Diencephalon (tissue), 1 donor: ENCODE data around the gene LYSMD1. TPM values are rescaled to one million over a fixed set of nuclear protein-coding genes. Genes with fewer than 3 reads are reported as not detected.

Experiments used
- total RNA-seq: library from RNA; depleted of rRNA; stranded (reverse); fragments of >200 nt; gene quantifications from one replicate; pipeline ENCODE4 v1.2.3, GENCODE V29; 2014

The LYSMD1 gene, protein sequence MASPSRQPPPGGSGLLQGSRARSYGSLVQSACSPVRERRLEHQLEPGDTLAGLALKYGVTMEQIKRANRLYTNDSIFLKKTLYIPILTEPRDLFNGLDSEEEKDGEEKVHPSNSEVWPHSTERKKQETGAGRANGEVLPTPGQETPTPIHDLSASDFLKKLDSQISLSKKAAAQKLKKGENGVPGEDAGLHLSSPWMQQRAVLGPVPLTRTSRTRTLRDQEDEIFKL
- total RNA-seq: 18.5 TPM

DNA sequence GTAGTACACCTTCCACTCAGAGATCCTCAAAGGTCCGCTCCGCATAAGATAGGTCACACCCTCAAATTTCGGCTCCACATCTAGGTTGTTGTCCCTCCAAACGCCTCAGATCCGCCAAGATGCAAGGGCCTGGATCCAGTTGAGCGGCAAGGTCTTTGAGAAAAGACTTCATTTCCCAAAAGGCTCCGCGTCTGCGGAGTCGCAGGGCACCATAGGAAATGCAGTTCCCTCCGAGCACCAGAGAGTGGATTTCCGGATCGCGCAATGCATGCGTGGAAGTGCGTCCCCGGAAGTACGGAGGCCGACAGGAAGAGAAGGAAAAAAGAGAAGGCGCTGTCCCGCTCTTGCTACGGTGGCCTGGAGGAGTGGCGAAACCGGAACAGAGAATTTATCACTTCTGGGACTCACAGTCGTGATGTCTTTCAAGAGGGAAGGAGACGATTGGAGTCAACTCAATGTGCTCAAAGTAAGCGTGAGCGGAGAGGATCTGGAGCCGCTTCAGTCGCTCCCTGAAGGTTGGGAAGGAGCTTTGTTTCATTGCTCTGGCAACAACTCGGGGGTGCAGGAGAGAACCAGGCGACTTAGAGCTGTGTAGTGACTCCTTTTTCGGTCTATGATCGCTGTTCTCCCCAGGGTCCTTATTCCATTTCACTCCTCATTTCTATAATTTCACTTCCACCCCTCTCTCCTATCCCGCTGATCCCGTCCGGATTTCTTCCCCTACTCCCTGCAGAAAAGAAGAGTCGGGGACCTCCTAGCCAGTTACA is at the start of gene LYSMD1, which contains the start of gene SCNM1:
TSS of gene LYSMD1 (minus strand) at position 165 of the 767 bp plus-strand sequence. CDS start 644 bp downstream, outside the sequence.
TSS of gene SCNM1 (plus strand) at position 407 of the 767 bp plus-strand sequence. CDS start at position 416, 9 bp downstream.

DNA sequence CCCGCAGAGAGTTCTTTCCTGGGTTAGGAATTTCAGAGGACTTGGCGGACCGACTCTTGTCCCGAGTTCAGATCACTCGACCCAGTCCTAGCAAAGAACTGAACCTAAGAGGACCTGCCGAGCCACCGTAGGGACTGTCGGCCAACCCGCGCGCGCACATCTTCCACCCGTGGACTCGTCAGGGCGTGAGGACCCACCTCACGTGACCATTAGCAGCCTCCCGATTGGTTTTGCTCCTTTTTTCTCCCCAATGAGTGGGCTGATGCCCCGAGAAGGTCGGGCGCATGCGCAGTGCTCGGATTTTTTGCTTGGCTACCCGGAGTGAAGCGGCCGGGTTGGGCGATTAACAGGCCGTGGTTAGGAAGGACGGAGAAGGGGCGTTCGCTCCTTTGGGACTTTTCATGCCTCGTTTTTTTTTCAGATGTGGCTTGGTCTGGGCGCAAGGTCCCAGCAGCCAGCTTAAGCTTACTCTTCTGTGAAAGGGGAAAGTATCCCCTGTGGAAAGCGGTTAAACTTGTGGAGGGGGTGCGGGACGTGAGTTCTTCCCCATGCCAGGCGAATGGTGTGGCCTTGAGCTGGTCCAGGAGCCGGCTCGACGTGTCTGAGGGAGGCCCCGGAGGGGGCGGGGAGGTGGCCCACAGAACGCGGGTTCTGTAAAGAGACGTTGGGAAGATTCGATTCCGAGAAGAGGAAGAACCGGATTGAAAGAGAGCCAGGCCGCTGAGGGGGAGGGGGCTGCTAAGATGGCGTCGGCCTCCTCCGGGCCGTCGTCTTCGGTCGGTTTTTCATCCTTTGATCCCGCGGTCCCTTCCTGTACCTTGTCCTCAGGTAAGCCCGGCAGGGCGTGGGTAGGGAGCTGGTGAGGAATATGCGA is 32.8 kb upstream of the LYSMD1 start, which contains the start of gene PIP5K1A:
TSS of gene PIP5K1A (plus strand) at position 299 of the 874 bp plus-strand sequence. CDS start at position 744, 445 bp downstream.

DNA sequence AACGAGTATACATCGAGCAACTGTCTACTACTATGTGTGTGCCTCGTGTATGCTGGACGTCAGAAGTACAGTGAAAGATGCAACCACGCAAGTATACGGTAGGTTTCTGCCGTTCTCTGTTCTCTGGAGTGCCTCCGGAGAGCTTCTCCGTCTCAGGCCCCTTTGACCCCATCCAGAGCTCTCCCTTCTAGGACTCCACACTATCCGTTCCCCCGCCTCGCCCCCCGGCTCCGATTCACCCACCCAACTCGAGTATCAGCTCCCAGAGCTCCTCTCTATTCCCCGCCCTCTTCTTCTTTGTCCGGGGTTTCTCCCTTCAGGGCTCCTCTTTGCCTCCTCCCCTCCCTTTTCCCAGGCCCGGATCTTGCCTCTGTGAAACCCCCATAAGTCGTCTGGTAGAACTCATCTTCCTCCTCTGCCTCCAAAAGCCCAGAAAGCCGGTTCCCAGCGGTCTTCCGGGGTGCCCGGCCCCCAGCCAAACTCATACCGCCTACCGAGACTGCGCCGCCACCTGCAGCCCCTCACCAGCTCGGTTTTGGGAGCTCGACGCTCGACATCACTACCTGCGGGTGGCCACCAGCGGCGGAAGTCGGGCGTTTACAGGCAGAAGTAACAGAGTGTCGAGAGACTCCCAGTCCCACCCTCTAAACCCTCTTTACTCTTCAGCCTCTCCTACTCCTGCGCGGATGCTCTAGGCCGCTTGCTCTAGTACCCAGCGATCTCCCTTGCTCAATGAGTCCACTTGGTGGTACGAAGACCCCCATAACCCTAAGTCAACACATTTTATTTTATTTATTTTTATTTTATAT is 24.1 kb upstream of the LYSMD1 start, which contains the start of gene VPS72:
TSS of gene VPS72 (minus strand) at position 561 of the 809 bp plus-strand sequence. CDS start at position 485, 76 bp downstream.

DNA sequence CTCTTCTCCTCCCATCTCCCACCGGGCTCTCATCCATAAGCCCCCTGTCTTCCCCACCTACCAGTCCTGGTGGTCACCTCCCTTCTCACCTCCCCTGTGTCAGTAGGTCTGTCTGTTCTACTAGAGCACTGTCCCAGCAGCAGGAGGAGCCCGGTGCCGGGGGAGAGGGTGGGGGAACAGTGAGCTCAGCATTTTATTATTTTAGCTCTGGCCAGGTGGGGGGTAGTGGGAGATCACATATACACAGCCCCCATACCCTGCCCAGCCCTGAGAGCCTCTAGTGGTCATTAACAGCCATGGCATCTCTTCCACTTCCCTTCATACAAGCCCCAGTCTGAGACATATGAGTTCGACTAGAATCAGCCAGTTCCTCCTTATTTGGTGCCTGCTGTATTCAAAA is 10.2 kb upstream of the LYSMD1 start, which contains the start of gene TMOD4:
TSS of gene TMOD4 (minus strand) at position 119 of the 400 bp plus-strand sequence. CDS start 1,106 bp downstream, outside the sequence.

DNA sequence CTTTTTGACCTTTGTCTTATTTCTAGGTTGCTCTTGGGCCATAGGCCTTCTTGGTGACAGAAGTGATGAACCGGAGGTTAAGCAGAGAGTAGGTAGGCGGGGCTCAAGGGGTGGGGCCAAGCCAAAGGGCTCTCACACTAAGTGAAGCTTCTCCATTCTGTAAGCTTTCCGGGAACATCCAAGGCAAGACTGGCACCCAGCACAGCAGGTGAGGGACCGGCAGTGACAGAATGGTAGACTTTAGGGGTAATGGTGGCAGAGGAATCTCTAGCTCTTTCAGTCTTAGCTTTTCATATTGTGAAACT is 9.2 kb downstream of the LYSMD1 start, which contains the start of gene TNFAIP8L2:
TSS of gene TNFAIP8L2 (plus strand) at position 135 of the 305 bp plus-strand sequence. CDS start 2,049 bp downstream, outside the sequence.

DNA sequence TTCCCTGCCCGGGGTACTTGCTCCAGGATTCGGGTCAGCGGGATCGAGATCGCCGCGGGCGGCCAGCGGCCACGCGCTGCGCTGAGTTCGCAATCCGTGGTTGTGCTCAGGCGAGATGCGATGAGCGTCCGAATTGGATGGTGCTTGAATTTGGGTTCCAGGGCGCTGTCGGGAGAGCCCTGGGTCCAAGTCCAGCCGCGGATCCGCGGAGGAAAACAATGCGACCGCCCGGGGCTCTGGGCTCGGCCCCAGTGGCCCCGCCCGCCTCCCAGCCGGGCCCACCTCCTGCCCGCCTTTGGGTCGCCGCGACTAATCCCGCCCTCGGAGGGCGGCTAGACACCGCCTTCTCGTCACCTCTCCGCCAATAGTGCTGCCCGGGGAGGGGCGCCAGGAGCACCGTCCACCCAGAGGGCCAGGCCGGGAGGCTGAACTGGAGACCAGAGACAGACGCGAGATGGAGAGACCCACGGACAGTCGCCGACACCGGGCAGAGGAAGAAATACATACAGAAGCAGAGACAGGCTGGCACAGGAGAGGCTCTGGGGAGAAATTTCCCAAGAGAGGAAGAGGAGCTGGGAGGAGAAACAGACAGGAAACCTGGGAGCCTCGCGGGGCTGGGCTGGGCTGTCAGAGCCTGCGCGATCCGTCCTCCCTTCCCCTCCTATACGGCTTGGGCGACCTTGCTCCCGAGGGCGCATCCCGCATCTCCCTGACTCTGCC is 19.1 kb downstream of the LYSMD1 start, which contains the start of gene SEMA6C:
TSS of gene SEMA6C (minus strand) at position 220 of the 720 bp plus-strand sequence. CDS start 4,010 bp downstream, outside the sequence.

Other genes starting within 250 kb of the LYSMD1 start
- gene SETDB1, start 239.5 kb downstream of the LYSMD1 start, total RNA-seq: 51.0 TPM
- 56.1 TPM for gene CERS2, start 191.1 kb downstream of the LYSMD1 start, total RNA-seq
- not detected for gene ANXA9, start 183.6 kb downstream of the LYSMD1 start, total RNA-seq
- 18.2 TPM for gene MINDY1, start 159.0 kb downstream of the LYSMD1 start, total RNA-seq
- 25.8 TPM for gene PRUNE1, start 157.5 kb downstream of the LYSMD1 start, total RNA-seq
- 0.23 TPM for gene BNIPL, start 129.3 kb downstream of the LYSMD1 start, total RNA-seq
- gene C1orf56, start 118.2 kb downstream of the LYSMD1 start, total RNA-seq: 3.0 TPM
- gene CDC42SE1, start 106.3 kb downstream of the LYSMD1 start, total RNA-seq: 36.4 TPM
- 86.0 TPM for gene MLLT11, start 105.5 kb downstream of the LYSMD1 start, total RNA-seq
- gene GABPB2, start 95.1 kb downstream of the LYSMD1 start, total RNA-seq: 12.9 TPM
- 18.9 TPM for gene SEMA6C, start 19.3 kb downstream of the LYSMD1 start, total RNA-seq
- gene TNFAIP8L2, start 9.3 kb downstream of the LYSMD1 start, total RNA-seq: 2.3 TPM
- gene SCNM1, start 242 bp upstream of the LYSMD1 start, total RNA-seq: 27.9 TPM
- not detected for gene TMOD4, start 10.1 kb upstream of the LYSMD1 start, total RNA-seq
- gene VPS72, start 24.3 kb upstream of the LYSMD1 start, total RNA-seq: 68.5 TPM
- gene PIP5K1A, start 32.6 kb upstream of the LYSMD1 start, total RNA-seq: 58.6 TPM
- gene PSMD4, start 88.8 kb upstream of the LYSMD1 start, total RNA-seq: 113 TPM
- gene ZNF687, start 116.4 kb upstream of the LYSMD1 start, total RNA-seq: 9.7 TPM
- gene PI4KB, start 161.5 kb upstream of the LYSMD1 start, total RNA-seq: 35.3 TPM
- gene RFX5, start 181.3 kb upstream of the LYSMD1 start, total RNA-seq: 32.8 TPM
- 12.7 TPM for gene SELENBP1, start 206.8 kb upstream of the LYSMD1 start, total RNA-seq
- 312 TPM for gene PSMB4, start 233.7 kb upstream of the LYSMD1 start, total RNA-seq